Measurements from ENCODE around the gene FAM13A.

DNA sequence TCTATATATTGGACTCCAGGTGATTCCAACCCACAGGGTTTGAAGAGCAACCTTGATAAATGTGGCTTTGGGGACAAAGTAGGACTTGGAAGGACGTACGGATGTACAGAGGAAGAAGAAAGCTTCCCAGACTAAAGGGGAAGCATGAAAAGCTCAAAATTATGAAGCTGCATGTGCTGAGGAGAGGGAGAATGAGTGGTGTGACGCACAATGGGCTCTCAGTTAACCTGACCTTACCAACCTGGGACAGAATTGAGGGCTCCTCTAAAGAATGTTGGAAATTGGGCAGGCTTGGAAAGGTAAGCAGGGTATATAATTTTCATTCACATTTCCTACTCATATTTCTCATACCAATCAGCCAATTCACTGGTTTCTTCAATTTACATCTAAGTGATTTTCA, 43.9 kb upstream of the FAM13A start:
- TF ChIP-seq CTCF (IDR thresholded peaks at IDR 0.05; ENCODE audit: poor library complexity, severe bottlenecking), result no peak
- no peak for TF ChIP-seq TAF1 (IDR thresholded peaks at IDR 0.05; ENCODE audit: low read depth)
